Endothelial cell (in vitro differentiated cells): ENCODE measurements around the gene CALHM3. TPM values are rescaled to one million over a fixed set of nuclear protein-coding genes. Genes with fewer than 3 reads are reported as not detected.

ENCODE experiments used
- DNase-seq: peaks from one replicate; pipeline ENCODE4 v3.0.0; 2021; ENCODE audit warnings: low spot score
- H3K27ac Mint-ChIP-seq: one replicate; pipeline ENCODE4 v1.8.0; 2021; ENCODE audit warnings: mixed read lengths, inconsistent platforms; ENCODE audit not compliant: unreplicated experiment
- H3K27me3 Mint-ChIP-seq: one replicate; pipeline ENCODE4 v1.8.0; 2021; ENCODE audit warnings: mild to moderate bottlenecking, moderate library complexity, mixed read lengths, inconsistent platforms; ENCODE audit not compliant: unreplicated experiment
- H3K36me3 Mint-ChIP-seq: one replicate; pipeline ENCODE4 v1.8.0; 2021; ENCODE audit warnings: mild to moderate bottlenecking, low read depth, mixed read lengths, inconsistent platforms; ENCODE audit not compliant: unreplicated experiment
- H3K4me1 Mint-ChIP-seq: one replicate; pipeline ENCODE4 v1.8.0; 2021; ENCODE audit warnings: mild to moderate bottlenecking, mixed read lengths, inconsistent platforms; ENCODE audit not compliant: unreplicated experiment
- H3K4me3 Mint-ChIP-seq: one replicate; pipeline ENCODE4 v1.8.0; 2021; ENCODE audit warnings: mild to moderate bottlenecking, mixed read lengths, inconsistent platforms; ENCODE audit not compliant: unreplicated experiment
- H3K9me3 Mint-ChIP-seq: one replicate; pipeline ENCODE4 v1.8.0; 2021; ENCODE audit warnings: mixed read lengths, inconsistent platforms; ENCODE audit not compliant: unreplicated experiment
- total RNA-seq: library from RNA; stranded (reverse); fragmentation: NEBNext Ultra II Directional; extraction: Animal tissue kit (Norgen Biotek cat#: 25700); gene quantifications from one replicate; pipeline ENCODE4 v1.2.1, GENCODE V29; 2021; ENCODE audit not compliant: unreplicated experiment
- TF ChIP-seq, protein P1 (sequence below): fragments of 200-600 bp; sonication (generic); IDR thresholded peaks from one replicate; pipeline ENCODE4 v1.5.0; 2021; ENCODE audit warnings: antibody characterized with exemption; ENCODE audit not compliant: unreplicated experiment

The CALHM3 gene
- total RNA-seq, 1 donor from 2014 or later = not detected

DNA sequence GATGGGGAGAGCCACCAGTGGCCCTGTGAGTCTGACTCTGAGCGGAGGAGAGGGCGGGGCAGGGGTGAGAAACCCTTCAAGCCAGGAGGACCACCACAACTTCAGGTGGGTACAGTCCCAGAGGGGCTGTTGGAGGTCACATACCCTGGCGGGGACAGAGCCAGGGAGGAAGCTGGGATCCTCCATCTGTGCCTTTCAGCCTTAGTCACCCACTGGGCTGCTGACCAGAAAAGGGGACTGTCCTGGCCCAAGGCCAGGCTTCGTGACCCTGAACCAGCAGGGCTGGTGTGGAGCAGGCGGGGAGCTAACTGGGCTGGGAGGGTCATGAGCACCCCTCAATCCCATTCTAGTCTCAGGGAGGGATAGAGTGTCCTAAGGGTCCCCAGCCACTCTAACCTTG, 1.5 kb upstream of the CALHM3 start:
- H3K9me3 Mint-ChIP-seq = no peaks in the 10 kb centered on the region
- H3K27ac Mint-ChIP-seq = no peak overlapping the region
- H3K4me3 Mint-ChIP-seq = no peak overlapping the region
- TF ChIP-seq, protein P1, sequence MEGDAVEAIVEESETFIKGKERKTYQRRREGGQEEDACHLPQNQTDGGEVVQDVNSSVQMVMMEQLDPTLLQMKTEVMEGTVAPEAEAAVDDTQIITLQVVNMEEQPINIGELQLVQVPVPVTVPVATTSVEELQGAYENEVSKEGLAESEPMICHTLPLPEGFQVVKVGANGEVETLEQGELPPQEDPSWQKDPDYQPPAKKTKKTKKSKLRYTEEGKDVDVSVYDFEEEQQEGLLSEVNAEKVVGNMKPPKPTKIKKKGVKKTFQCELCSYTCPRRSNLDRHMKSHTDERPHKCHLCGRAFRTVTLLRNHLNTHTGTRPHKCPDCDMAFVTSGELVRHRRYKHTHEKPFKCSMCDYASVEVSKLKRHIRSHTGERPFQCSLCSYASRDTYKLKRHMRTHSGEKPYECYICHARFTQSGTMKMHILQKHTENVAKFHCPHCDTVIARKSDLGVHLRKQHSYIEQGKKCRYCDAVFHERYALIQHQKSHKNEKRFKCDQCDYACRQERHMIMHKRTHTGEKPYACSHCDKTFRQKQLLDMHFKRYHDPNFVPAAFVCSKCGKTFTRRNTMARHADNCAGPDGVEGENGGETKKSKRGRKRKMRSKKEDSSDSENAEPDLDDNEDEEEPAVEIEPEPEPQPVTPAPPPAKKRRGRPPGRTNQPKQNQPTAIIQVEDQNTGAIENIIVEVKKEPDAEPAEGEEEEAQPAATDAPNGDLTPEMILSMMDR = no peak
- H3K36me3 Mint-ChIP-seq = no peaks in the 10 kb centered on the region
- no peak for DNase-seq
- no peaks in the 10 kb centered on the region for H3K4me1 Mint-ChIP-seq
- H3K27me3 Mint-ChIP-seq = peaks cover 5% of the 10 kb centered on the region

DNA sequence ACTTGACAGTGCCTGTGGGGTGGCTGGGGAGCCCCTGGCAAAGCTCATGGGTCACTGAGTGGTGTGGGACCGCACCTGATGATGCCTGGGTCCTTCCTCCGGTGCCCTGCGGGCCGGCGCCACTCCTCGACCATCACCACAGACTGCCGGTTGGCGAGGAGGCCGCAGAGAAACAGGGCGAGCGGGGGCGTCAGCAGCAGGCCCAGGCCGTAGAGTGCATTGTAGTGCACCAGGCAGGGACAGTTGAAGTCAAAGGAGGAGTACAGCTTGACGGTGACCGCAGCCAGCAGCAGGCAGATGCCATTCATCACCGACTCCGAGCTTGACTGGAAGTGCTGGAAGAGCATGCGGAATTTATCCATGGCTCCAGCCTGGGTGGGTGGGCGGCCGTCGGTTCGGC, 369 bp downstream of the CALHM3 start:
- H3K9me3 Mint-ChIP-seq = no peaks in the 10 kb centered on the region
- no peak overlapping the region for H3K27ac Mint-ChIP-seq
- peaks cover 5% of the 10 kb centered on the region for H3K27me3 Mint-ChIP-seq
- no peak overlapping the region for H3K4me3 Mint-ChIP-seq
- no peaks in the 10 kb centered on the region for H3K36me3 Mint-ChIP-seq
- no peaks in the 10 kb centered on the region for H3K4me1 Mint-ChIP-seq
- no peak for DNase-seq
- TF ChIP-seq, protein P1 = no peak

DNA sequence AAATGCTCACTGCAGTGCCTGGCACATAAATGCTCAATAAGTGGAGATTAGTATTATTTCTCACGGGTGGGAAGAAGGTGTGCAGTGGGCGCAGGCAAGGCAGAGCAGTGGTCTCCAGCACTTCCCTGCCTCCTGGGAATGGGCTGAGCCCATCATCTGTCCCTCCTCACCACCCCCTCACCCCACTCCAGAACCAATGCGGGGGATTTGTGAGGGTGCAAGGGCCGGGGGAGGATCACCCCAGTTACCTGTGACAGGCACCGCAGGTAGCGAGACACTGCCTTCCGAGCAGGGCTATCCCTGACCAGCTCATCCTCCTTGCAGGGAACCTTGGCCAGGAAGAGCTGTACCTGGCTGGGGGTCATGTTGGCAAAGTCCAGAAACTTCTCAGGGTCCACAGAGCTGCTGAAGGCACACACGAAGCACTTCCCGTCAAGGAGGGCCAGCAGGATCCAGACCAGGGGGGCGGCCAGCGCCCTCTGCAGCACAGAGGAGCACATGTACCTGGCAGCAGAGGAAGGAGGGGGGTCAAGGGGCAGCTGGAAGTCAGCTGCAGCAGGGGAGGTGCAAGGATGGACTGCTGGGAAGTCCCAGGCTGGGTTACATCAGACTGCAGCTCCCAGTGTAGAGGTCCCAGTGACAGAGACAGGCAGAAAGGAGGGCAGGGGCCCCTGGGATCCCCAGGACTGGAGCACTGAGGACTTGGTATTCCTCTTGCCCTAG, 2.8 kb downstream of the CALHM3 start:
- Mint-ChIP-seq H3K27ac (no peak overlapping the region), H3K9me3 (no peaks in the 10 kb centered on the region), H3K4me1 (no peaks in the 10 kb centered on the region), H3K36me3 (no peaks in the 10 kb centered on the region), H3K4me3 (no peak overlapping the region), H3K27me3 (peaks cover 5% of the 10 kb centered on the region)
- TF ChIP-seq, protein P1 = no peak
- DNase-seq = peak; percentile 46

DNA sequence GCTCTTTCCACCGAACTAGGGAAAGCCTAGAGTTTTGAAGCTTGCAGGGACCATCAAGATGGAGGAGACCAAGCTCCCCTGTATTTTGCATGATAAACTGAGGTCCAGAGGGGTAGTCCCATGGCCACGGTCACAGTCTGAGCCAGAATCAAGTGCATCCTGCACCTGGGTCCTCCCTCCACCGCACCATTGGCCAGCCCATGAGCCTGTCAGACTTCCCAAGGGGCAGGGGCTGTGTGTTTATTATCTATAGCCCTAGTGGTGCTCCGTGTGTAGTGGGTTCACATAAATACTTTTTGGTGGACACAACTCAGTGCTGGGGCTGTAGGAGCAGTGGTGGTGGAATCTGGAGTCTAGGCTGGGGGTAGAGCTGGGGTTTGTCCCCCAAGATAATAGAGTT, 3.6 kb downstream of the CALHM3 start:
- TF ChIP-seq, protein P1 = no peak
- H3K4me3 Mint-ChIP-seq = peak overlapping the region; percentile 25
- peaks cover 5% of the 10 kb centered on the region for H3K27me3 Mint-ChIP-seq
- no peak for DNase-seq
- H3K9me3 Mint-ChIP-seq = no peaks in the 10 kb centered on the region
- no peaks in the 10 kb centered on the region for H3K4me1 Mint-ChIP-seq
- H3K36me3 Mint-ChIP-seq = no peaks in the 10 kb centered on the region
- no peak overlapping the region for H3K27ac Mint-ChIP-seq

DNA sequence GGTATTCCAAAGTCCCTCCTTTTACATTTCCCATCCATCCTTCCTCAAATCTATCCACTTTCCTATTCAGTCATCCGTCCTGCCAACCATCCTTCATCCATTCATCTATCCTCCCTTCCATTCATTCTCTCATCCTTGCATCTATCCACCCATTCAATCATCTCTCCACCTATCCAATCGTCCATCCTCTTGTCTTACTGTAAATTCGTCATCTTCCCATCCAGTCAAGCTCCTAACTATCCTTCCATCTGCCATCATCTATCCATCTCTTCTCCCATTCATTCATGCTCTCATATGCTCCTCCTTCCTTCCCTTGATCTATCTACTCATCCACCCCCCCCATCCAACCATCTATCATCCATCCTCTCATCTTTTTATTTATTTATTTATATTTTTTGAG, 5.0 kb downstream of the CALHM3 start:
- no peaks in the 10 kb centered on the region for H3K36me3 Mint-ChIP-seq
- peaks cover 4% of the 10 kb centered on the region for H3K27me3 Mint-ChIP-seq
- no peaks in the 10 kb centered on the region for H3K4me1 Mint-ChIP-seq
- DNase-seq = no peak
- no peak overlapping the region for H3K4me3 Mint-ChIP-seq
- H3K27ac Mint-ChIP-seq = no peak overlapping the region
- H3K9me3 Mint-ChIP-seq = no peaks in the 10 kb centered on the region
- TF ChIP-seq, protein P1 = no peak
